Left lobe of liver (tissue), 2 donors: ENCODE data around the gene TPPP. TPM values are rescaled to one million over a fixed set of nuclear protein-coding genes. Genes with fewer than 3 reads are reported as not detected.

Source experiments
- ATAC-seq: fragments of 200-7000 bp; cut with Tn5 transposase; one replicate; pipeline ENCODE4 v1.9.1; 2020; ENCODE audit warnings: mild to moderate bottlenecking, moderate library complexity
- DNase-seq: peaks from one replicate; pipeline ENCODE4 v3.0.0-alpha.2; 2020; ENCODE audit warnings: low spot score
- total RNA-seq: library from RNA; stranded (reverse); gene quantifications from one replicate; pipeline ENCODE4 v1.2.1, GENCODE V29; 2021
- donor health status: DM: no; HTN: no; CAD: no; lungs with moderate emphysema.
- donor health status: DM: no; HTN: yes; CAD: no.

Gene TPPP
- total RNA-seq, 1 donor from 2014 or later: 4.1 TPM

GRCh38 chr5:666816-667498 lies 26.2 kb downstream of the TPPP start:
- DNase-seq (no peak), ATAC-seq (no peak)

DNA sequence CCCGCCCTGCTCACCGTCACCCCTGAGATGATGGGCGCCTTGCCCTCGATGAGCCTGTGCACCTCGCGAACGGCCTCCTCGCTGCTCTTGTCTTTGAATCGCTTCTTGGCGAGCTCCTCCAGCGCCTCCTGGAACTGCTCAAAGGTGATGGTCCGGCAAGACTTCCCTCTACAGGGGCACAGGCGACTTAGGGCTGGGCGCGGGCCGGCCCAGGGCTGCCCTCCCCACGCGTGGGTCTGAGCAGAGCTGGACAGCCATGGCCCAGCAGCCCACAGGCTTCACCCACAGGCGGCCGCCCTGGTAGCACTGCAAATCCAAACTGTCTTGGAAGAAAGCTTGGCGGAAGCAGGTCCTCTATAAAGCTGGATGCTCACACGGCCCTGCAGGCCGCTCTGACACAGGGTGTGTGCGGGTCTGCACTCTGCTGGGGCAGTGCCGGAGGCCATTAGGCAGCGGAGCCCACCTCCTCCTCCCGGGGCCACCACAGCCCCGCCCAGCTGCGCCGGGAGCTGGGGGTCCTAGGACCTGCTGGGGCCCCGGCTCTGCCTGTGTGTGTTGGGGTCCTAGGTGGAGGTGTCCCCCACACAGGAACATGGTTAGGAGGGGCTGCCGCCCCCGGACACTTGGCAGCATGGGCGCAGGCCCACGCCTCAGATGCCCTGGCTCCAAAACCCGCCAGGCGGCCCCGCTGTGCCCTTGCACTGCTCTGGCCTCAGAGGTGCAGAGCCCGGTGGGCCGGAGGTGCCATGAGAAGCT lies 27.0 kb downstream of the TPPP start:
- ATAC-seq (no peak), DNase-seq (no peak)

DNA sequence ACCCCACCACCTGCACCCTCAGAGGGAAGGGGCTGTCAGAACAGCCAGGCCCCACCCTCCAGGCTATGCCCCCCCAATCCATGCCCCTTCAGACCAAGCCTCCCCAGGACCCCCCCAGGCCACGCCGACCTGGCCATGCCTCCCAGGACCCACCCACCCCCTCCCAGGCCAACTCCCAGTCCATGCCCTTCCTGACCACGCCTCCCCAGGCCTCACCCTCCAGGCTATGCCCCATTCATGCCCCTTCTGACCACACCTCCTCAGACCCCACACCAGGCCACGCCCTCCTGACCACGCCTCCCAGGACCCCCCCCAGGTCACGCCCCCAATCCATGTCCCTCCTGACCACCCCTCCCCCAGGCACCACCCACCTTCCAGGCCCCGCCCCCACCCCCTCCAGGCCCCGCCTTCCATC lies 27.6 kb downstream of the TPPP start:
- DNase-seq: no peak

GRCh38 chr5:664994-665360 lies 28.2 kb downstream of the TPPP start:
- no peak for ATAC-seq
- no peak for DNase-seq

More for the DNA sequence above, 27.6 kb downstream of the TPPP start:
- ATAC-seq: no peak

DNA sequence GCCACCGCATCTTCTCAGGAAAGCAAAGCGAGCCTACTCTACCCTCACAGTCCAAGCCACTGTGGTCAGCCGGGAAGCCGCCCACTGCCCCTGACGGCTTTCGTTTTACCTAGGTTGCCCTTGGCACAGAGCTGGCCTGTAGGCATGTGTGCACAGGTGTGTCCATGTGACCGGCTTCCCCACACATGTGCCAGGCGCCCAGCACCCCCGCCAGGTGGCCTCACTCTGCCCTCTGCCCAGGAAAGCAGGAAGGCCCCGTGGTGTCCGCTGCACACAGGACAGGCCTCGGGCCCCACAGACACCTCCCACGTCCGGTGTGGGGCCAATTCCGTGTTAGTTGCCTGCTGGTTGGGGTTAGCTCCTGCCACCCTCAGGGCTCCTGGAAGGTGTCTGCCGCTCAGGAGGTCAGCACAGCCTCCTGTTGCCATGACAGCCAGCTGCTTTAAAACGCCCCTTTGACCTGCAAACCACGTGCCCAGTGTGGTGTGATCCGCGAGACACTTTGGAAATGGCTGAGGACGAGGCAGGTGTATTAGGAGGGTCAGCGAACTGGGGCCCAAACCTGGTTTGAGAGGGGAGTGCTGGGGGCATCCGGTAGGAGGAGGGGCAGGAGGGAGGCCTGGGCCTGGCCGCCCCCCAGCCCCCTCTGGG lies 28.7 kb downstream of the TPPP start:
- DNase-seq (peak; percentile 85), ATAC-seq (peak; percentile 86)

DNA sequence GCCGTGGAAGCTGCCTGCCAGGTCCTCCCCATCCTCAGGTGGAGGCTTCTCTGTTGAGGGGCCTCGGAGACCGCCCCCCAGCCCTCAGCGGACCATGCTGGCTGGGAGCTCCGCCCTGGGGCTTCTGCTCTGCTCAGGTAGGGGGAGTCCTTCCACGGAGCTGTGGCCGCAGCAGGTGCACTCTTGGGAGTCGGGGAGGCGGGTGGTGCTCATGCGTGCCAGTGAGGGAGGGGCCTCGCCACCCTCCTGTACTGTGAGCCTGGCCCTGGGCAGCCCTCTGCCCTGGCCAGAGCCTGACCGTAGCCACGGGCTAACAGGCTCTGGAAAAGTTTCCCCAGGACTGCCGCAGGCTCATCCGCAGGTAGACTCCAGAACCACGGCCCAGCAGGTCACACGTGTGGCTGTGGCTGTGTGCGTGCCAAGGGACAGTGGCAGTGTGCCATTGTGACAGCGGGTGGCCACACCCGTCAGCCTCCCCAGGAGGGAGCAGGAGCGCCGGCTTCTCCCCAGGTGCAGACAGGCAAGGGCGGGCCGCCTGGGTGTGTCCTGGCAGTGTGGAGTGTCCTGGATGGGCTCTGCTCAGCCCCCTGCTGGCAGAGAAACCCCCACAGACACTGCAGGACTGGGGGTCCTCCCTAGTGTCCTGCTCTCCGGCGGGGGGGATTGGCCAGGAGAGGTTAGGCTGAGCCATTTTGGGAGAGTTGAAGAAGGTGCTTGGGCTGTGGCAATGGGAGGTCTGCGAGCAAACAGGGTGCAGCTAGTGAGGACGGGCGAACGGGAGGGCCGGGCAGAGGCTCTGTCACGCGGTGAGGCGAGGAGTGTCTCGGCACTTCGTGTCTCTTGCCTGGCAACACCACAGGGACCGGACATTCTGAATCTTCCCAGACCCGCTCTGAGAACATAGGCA lies 29.5 kb downstream of the TPPP start:
- peak; percentile 73 for DNase-seq
- ATAC-seq: peak; percentile 69

DNA sequence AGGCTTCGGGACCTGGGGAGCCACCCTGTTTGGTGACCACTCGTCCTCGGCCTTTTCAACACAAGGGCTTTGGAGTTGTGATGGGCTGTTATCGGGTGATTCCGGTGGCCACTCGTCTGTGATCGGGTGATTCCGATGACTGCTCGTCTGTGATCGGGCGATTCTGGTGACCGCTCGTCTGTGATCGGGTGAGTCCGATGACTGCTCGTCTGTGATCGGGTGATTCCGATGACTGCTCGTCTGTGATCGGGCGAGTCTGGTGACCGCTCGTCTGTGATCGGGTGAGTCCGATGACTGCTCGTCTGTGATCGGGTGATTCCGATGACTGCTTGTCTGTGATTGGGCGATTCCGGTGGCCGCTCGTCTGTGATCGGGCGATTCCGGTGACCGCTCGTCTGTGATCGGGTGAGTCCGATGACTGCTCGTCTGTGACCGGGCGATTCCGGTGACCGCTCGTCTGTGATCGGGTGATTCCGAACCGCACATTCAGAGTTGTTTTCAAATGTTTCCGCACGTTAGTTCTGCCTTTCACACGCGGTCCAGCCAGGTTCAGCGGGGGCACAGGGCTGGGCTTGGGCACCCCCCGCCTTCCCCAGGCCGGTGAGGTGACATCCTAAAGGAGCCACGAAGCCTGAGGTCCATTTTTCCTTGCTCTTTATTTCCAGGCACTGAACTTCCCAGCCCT lies 30.3 kb downstream of the TPPP start:
- peak; percentile 41 for DNase-seq

GRCh38 chr5:661891-662750 lies 31.0 kb downstream of the TPPP start:
- DNase-seq (peak; percentile 42), ATAC-seq (no peak)

More for the DNA sequence above, 30.3 kb downstream of the TPPP start:
- no peak for ATAC-seq

DNA sequence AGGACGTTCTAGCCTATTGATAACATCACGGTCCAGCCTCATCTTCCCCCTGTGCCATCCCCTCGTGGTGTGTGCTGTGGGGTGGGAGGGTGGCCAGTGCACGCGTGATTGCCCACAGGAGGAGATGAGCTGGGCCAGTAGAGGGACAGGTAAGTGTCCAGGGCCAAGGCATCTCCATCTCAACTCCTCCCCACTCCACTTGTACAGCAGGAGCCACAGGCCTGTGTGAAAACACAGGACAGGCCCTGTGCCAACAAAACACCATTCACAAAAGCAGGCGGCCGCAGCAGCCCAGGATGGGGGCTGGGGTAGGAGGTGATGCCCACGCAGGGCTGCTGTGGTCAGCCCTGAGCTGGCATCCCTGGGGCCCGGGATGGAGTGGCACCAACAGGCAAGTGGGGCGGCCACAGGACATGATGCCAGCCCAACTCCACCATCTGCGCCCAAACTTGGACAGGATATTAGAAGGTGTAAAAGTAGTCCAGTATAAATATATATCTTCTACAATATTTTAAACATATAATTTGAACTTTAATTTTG lies 32.6 kb downstream of the TPPP start:
- DNase-seq (no peak), ATAC-seq (no peak)

- ATAC-seq: no peak
- DNase-seq: no peak
Measured at GRCh38 chr5:659496-660263, 33.5 kb downstream of the TPPP start.

DNA sequence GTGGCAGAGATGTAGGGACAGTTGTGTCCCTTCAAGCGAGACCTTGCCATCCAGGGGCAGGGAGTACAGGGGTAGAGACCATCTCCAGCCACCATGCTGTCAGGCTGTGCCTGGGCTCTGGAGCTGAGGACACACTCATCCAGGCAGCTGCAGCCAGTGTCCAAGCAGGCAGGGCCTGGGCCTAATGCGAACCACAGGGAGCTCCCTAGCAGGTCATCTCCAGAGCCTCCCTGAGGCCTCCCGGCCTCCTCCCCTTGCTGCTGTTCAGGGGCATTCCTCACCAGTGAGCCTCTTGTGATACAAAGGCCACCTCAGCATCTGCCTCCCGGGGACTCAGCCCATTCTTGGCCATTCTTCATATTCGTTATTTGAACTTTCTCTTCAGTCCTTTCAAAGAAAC lies 35.0 kb downstream of the TPPP start:
- DNase-seq (no peak), ATAC-seq (peak; percentile 14)

- DNase-seq (no peak), ATAC-seq (no peak)
Measured at GRCh38 chr5:657570-657969, 35.6 kb downstream of the TPPP start.

GRCh38 chr5:655406-655805 lies 37.7 kb downstream of the TPPP start:
- ATAC-seq (no peak), DNase-seq (no peak)

GRCh38 chr5:654071-654778 lies 38.9 kb downstream of the TPPP start:
- peak; percentile 19 for ATAC-seq
- no peak for DNase-seq

DNA sequence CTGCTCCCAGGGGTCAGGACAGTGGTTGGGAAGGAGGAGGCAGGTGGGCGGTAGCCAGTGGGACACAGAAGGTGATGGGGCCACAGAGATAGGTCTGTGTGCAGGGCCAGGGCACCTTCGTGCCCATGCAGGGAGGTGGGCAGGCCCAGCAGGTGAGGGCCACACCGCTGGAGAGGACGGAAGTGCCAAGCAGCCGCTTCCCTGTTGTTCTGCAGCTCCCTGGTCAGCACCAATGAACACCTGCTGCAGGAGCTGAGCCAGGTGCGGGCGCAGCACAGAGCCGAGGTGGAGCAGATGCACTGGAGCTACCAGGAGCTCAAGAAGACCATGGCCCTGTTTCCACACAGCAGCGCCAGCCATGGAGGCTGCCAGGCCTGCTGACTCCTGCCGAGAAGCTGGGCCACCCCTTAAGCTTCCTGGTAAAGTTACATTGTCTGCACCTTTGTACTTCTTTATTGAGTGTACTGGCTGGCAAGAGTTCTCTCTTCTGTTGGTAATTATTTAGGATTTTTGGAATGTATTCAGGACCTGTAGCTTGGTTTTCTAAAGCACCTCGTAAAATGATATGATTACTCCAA lies 40.3 kb downstream of the TPPP start:
- ATAC-seq: no peak
- no peak for DNase-seq

DNA sequence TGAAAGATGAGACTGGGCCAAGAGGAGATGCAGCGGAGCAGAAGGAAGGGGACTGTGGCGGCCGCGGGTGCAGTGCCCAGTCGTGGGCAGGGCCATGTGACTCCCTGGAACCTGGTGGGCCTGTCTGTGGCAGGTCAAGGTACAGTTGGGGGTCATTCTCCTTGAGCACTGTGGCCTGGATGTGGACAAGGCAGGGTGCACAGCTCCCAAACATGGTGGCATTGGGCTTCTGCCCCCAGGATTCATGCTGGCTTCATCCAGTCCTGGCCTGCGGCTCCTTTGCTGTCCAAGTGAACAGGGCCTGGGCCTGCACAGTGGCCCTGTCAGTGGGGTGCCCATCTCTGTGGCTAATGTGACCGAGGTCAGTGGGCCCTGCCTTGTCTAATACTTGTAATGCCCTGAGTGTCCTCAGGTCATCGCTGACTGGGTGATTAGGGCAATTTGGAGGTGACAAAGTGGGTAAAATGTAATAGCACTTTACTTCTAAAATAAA lies 41.1 kb downstream of the TPPP start:
- ATAC-seq: no peak
- no peak for DNase-seq
